CD4-positive, alpha-beta T cell (primary cell): Measurements from ENCODE around the gene PTPRM. TPM values are rescaled to one million over a fixed set of nuclear protein-coding genes. Genes with fewer than 3 reads are reported as not detected.
A peak's percentile ranks its signal among the peaks of the same experiment; 100 is the strongest.

Experiments used
- ATAC-seq: fragments of 200-7000 bp; cut with Tn5 transposase; one replicate; pipeline ENCODE4 v1.10.0; 2022; ENCODE audit warnings: mild to moderate bottlenecking; ENCODE audit not compliant: poor library complexity
- CTCF ChIA-PET: fragments of 350-600 bp; sonication (Branson Sonifier 250); formaldehyde crosslinking; loops from one replicate; lab custom pipeline; 2021; ENCODE audit warnings: antibody characterized with exemption, inconsistent platforms; lab: Charles Lee
- POLR2A ChIA-PET: fragments of 350-600 bp; sonication (Branson Sonifier 250); formaldehyde crosslinking; loops from one replicate; lab custom pipeline; 2021; ENCODE audit warnings: antibody characterized with exemption, inconsistent platforms; lab: Charles Lee
- DNase-seq, 14 experiments: peaks; one replicate each; pipeline ENCODE4 v3.0.0-alpha.2; 2013 to 2020; ENCODE audit warnings: mixed read lengths in 2 of 14
- H3K27ac ChIP-seq, 2 donors: one replicate each; pipeline versions ENCODE4 v1.5.1 to v1.7.0; 2013; ENCODE audit warnings: low read length in 2 of 2, low read depth in 1 of 2, mild to moderate bottlenecking in 1 of 2
- H3K27me3 ChIP-seq, 2 experiments: 1 replicate in 1 of 2; 2 replicates in 1 of 2; pipeline versions ENCODE4 v1.6.1 to v1.7.0; 2013; ENCODE audit warnings: low read length in 2 of 2, control low read depth in 1 of 2, mild to moderate bottlenecking in 1 of 2, moderate library complexity in 1 of 2; ENCODE audit not compliant: insufficient read depth in 2 of 2, control insufficient read depth in 1 of 2
- H3K36me3 ChIP-seq: one replicate; pipeline ENCODE4 v1.6.1; 2013; ENCODE audit warnings: low read length, control low read depth; ENCODE audit not compliant: insufficient read depth
- H3K4me1 ChIP-seq: one replicate; pipeline ENCODE4 v1.6.1; 2013; ENCODE audit warnings: low read length, control low read depth; ENCODE audit not compliant: insufficient read depth
- H3K4me3 ChIP-seq: one replicate; pipeline ENCODE4 v1.5.1; 2013; ENCODE audit warnings: mild to moderate bottlenecking, low read length, moderate library complexity
- H3K9me3 ChIP-seq, 2 experiments: 1 replicate in 1 of 2; 2 replicates in 1 of 2; pipeline versions ENCODE4 v1.6.1 to v1.7.0; 2013; ENCODE audit warnings: low read length in 2 of 2, mild to moderate bottlenecking in 2 of 2, control low read depth in 1 of 2, moderate library complexity in 1 of 2; ENCODE audit not compliant: control insufficient read depth in 1 of 2, insufficient read depth in 1 of 2
- H3K27ac Mint-ChIP-seq: one replicate; pipeline ENCODE4 v1.8.0; 2020; ENCODE audit warnings: mixed read lengths
- H3K27me3 Mint-ChIP-seq: one replicate; pipeline ENCODE4 v1.8.0; 2021; ENCODE audit warnings: mixed read lengths
- H3K36me3 Mint-ChIP-seq: one replicate; pipeline ENCODE4 v1.8.0; 2021; ENCODE audit warnings: low read depth, mixed read lengths
- H3K4me1 Mint-ChIP-seq: one replicate; pipeline ENCODE4 v1.8.0; 2021; ENCODE audit warnings: low read depth, mixed read lengths
- H3K4me3 Mint-ChIP-seq: one replicate; pipeline ENCODE4 v1.8.0; 2020; ENCODE audit warnings: mild to moderate bottlenecking, mixed read lengths
- H3K9me3 Mint-ChIP-seq: one replicate; pipeline ENCODE4 v1.8.0; 2020; ENCODE audit warnings: mixed read lengths
- CTCF ChIP-seq: fragments of 200-600 bp; IDR thresholded peaks from one replicate; pipeline ENCODE4 v1.8.0; 2022; ENCODE audit warnings: antibody characterized with exemption, mild to moderate bottlenecking
- intact Hi-C, 2 experiments: fragments of 100-400 bp; cut with DNase I in 1 of 2; cut with micrococcal nuclease in 1 of 2; formaldehyde crosslinking; loops; one replicate each; pipeline versions ENCODE4 v1.15.1 to v1.9.0; 2023 to 2025; cut with DNase I, micrococcal nuclease
- total RNA-seq, 174 experiments: library from RNA in 2 of 174; stranded (reverse) in 2 of 174; gene quantifications; one replicate each; pipeline ENCODE4 v1.2.3 and lab custom pipeline; 2021 to 2026

The PTPRM gene
- total RNA-seq, 2 experiments from 2014 or later = 21.7 to 21.9 TPM

DNA sequence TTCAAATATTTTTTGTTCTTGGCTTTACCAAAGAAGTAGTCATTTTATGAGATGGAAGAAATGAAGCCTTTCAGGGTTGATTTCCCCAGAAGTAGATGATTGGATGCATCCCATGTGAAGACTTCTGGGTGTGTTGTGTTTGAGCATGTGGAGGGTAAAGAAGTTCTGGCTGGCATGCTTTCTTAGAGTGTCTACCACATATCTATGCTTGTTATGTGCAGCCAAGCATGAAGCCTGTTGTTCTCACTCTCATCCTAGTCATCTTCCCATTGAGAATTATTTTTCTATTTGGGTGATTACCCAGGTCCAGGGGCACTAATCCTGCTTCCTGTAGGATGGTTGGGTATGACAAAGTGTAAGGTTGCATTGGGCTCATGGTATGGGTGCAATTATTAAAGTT, 472.9 kb downstream of the PTPRM start:
- Mint-ChIP-seq H3K27ac (no peak overlapping the region), H3K27me3 (no peaks in the 10 kb centered on the region), H3K4me1 (peaks cover 8% of the 10 kb centered on the region), H3K36me3 (no peaks in the 10 kb centered on the region), H3K4me3 (no peak overlapping the region), H3K9me3 (no peaks in the 10 kb centered on the region)
- ChIA-PET CTCF (no interaction called here), POLR2A (no interaction called here)
- TF ChIP-seq CTCF = no peak
- H3K36me3 ChIP-seq = no peaks in the 10 kb centered on the region
- intact Hi-C loops = no loop called here
- no peak for DNase-seq
- no peaks in the 10 kb centered on the region for H3K4me1 ChIP-seq
- H3K4me3 ChIP-seq = no peak overlapping the region
- ATAC-seq = no peak
- no peaks in the 10 kb centered on the region for H3K27me3 ChIP-seq
- H3K9me3 ChIP-seq = no peaks in the 10 kb centered on the region
- no peak overlapping the region for H3K27ac ChIP-seq

GRCh38 chr18:8041526-8042111, 474.5 kb downstream of the PTPRM start:
- H3K4me1 ChIP-seq = no peaks in the 10 kb centered on the region
- H3K9me3 ChIP-seq = no peaks in the 10 kb centered on the region
- Mint-ChIP-seq H3K27me3 (no peaks in the 10 kb centered on the region), H3K27ac (no peak overlapping the region), H3K9me3 (no peaks in the 10 kb centered on the region), H3K36me3 (no peaks in the 10 kb centered on the region), H3K4me3 (no peak overlapping the region), H3K4me1 (peaks cover 18% of the 10 kb centered on the region)
- POLR2A ChIA-PET = no interaction called here
- CTCF ChIA-PET = no interaction called here
- intact Hi-C loops = no loop called here
- TF ChIP-seq CTCF = no peak
- H3K27ac ChIP-seq = no peak overlapping the region
- H3K36me3 ChIP-seq = no peaks in the 10 kb centered on the region
- ATAC-seq = no peak
- DNase-seq = no peak
- H3K27me3 ChIP-seq = no peaks in the 10 kb centered on the region
- H3K4me3 ChIP-seq = no peak overlapping the region

DNA sequence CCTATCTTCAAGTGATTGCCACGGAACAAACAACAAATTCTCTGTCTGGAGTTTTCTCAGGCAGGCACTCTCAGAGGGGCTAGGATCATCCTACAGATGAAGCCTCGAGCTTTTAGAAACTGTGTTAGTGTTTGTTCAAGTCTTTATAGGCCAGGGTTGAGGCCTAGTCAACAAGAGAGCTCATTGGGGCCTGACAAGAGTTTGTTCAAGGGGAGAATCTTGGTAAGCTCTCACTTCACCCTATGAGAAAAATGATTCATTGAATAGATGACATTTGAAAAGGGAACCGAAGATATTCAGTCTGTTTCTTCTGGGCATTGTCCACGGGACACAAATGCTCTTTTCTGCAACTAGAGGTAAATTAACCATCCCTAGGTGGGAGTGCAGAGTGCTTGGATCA, 476.9 kb downstream of the PTPRM start:
- Mint-ChIP-seq H3K27ac (peak overlapping the region; percentile 13), H3K9me3 (no peaks in the 10 kb centered on the region), H3K4me3 (no peak overlapping the region), H3K27me3 (no peaks in the 10 kb centered on the region), H3K4me1 (peaks cover 18% of the 10 kb centered on the region), H3K36me3 (no peaks in the 10 kb centered on the region)
- TF ChIP-seq CTCF = no peak
- no peak overlapping the region for H3K27ac ChIP-seq
- intact Hi-C loops = no loop called here
- DNase-seq = no peak
- no peaks in the 10 kb centered on the region for H3K36me3 ChIP-seq
- H3K4me3 ChIP-seq = no peak overlapping the region
- ChIA-PET POLR2A (no interaction called here), CTCF (interaction anchor here (0.7 kb wide), 1 partner anchor 303 kb away, joined by 3 read pairs; no protein-coding TSS in a partner anchor)
- no peaks in the 10 kb centered on the region for H3K27me3 ChIP-seq
- no peaks in the 10 kb centered on the region for H3K4me1 ChIP-seq
- H3K9me3 ChIP-seq = no peaks in the 10 kb centered on the region
- no peak for ATAC-seq
